Stimulated activated CD4-positive, alpha-beta T cell treated with anti-CD3 and anti-CD28 coated beads, Interleukin-4, amount 100 ng/mL, for 24 hours (primary cell): ENCODE data around the gene ARSB.
"Not testable (repeated sequence)": the region's sequence is repeated elsewhere in the genome, so short reads cannot be mapped to it uniquely, and the experiment has no call there.

Experiments used
- DNase-seq: peaks from one replicate; pipeline ENCODE4 v3.0.0-alpha.2; 2020

ARSB gene

GRCh38 chr5:78771260-78772205 lies 213.6 kb downstream of the ARSB start:
- no peak for DNase-seq

GRCh38 chr5:78768781-78769380 lies 216.2 kb downstream of the ARSB start:
- no peak for DNase-seq

GRCh38 chr5:78766412-78766762 lies 218.7 kb downstream of the ARSB start:
- DNase-seq = no peak

GRCh38 chr5:78765756-78766411 lies 219.2 kb downstream of the ARSB start:
- DNase-seq = no peak

- no peak for DNase-seq
These were observed 220.0 kb downstream of the ARSB start for GRCh38 chr5:78765116-78765515.

- no peak for DNase-seq
These were observed 221.4 kb downstream of the ARSB start for GRCh38 chr5:78763659-78764189.

- DNase-seq = not testable (repeated sequence)
These were observed 222.4 kb downstream of the ARSB start for GRCh38 chr5:78762743-78763142.

GRCh38 chr5:78761840-78762239 lies 223.3 kb downstream of the ARSB start:
- no peak for DNase-seq

GRCh38 chr5:78760770-78761169 lies 224.3 kb downstream of the ARSB start:
- DNase-seq = no peak

GRCh38 chr5:78760366-78760765 lies 224.7 kb downstream of the ARSB start:
- DNase-seq = no peak

- no peak for DNase-seq
These were observed 226.8 kb downstream of the ARSB start for GRCh38 chr5:78758169-78758839.

- DNase-seq = no peak
These were observed 227.6 kb downstream of the ARSB start for GRCh38 chr5:78757269-78758053.

- no peak for DNase-seq
These were observed 228.3 kb downstream of the ARSB start for GRCh38 chr5:78756858-78757257.

- no peak for DNase-seq
These were observed 229.2 kb downstream of the ARSB start for GRCh38 chr5:78755822-78756429.

- DNase-seq = no peak
These were observed 230.5 kb downstream of the ARSB start for GRCh38 chr5:78754655-78755054.

GRCh38 chr5:78753093-78753531 lies 232.0 kb downstream of the ARSB start:
- DNase-seq = no peak

- no peak for DNase-seq
These were observed 233.2 kb downstream of the ARSB start for GRCh38 chr5:78751872-78752271.

GRCh38 chr5:78750281-78750680 lies 234.8 kb downstream of the ARSB start:
- no peak for DNase-seq

GRCh38 chr5:78747705-78748359 lies 237.3 kb downstream of the ARSB start:
- DNase-seq = no peak

GRCh38 chr5:78747055-78747454 lies 238.1 kb downstream of the ARSB start:
- no peak for DNase-seq
